ENCODE data around the gene BOD1.

GRCh38 chr5:173657741-173658356, 41.4 kb upstream of the BOD1 start:
- no peak for TF ChIP-seq CTCF (IDR thresholded peaks at IDR 0.05)
- TF ChIP-seq POLR2AphosphoS5 (IDR thresholded peaks at IDR 0.05), result no peak
- no peak for TF ChIP-seq POLR2A (IDR thresholded peaks at IDR 0.05)

Measured in prostate gland (tissue), 2 donors.